A549 (cell line): Measurements from ENCODE around the gene RPN1.
"Not testable (repeated sequence)": the region's sequence is repeated elsewhere in the genome, so short reads cannot be mapped to it uniquely, and the experiment has no call there.

ENCODE experiments used
- CTCF ChIP-seq: fragments of >200 bp; sonication (Bioruptor Twin); formaldehyde crosslinking; IDR thresholded peaks from 3 replicates; pipeline ENCODE4 v1.5.1; 2016
- HOXB13 ChIP-seq: fragments of 250-450 bp; sonication (Bioruptor Pico); IDR thresholded peaks from 2 replicates; pipeline ENCODE4 v1.5.0; 2020; ENCODE audit warnings: low read depth, mild to moderate bottlenecking, moderate library complexity
- JUN ChIP-seq, 2 experiments: fragments of >200 bp; sonication (Bioruptor Twin); formaldehyde crosslinking; IDR thresholded peaks; 2 replicates in 1 of 2; 3 replicates in 1 of 2; pipeline ENCODE4 v1.6.1; 2016 to 2017
- NR3C1 ChIP-seq: fragments of >200 bp; sonication (Bioruptor Twin); formaldehyde crosslinking; IDR thresholded peaks from 3 replicates; pipeline ENCODE4 v1.6.1; 2017
- PHF8 ChIP-seq: fragments of 200-600 bp; sonication (generic); IDR thresholded peaks from 2 replicates; pipeline ENCODE4 v1.6.1; 2016; ENCODE audit warnings: low read depth, mild to moderate bottlenecking, antibody characterized with exemption, moderate library complexity, borderline replicate concordance
- POLR2A ChIP-seq: IDR thresholded peaks from 2 replicates; pipeline ENCODE4 v1.6.1; 2012; ENCODE audit warnings: mild to moderate bottlenecking, low read length
- RFX5 ChIP-seq: fragments of 450-650 bp; IDR thresholded peaks from 2 replicates; pipeline ENCODE4 v1.7.1; 2014; ENCODE audit warnings: antibody characterized with exemption, mild to moderate bottlenecking, moderate library complexity
- ZNF302 ChIP-seq: fragments of 250-450 bp; sonication (Bioruptor Pico); IDR thresholded peaks from 2 replicates; pipeline ENCODE4 v1.9.0; 2021; ENCODE audit warnings: inconsistent platforms, mild to moderate bottlenecking, moderate library complexity
- TF ChIP-seq, protein P1 (sequence below): fragments of 250-450 bp; sonication (Bioruptor Pico); IDR thresholded peaks from 2 replicates; pipeline ENCODE4 v1.5.0; 2020; ENCODE audit warnings: low read depth, mild to moderate bottlenecking, moderate library complexity
- TF ChIP-seq, protein P2 (sequence below): fragments of 200-600 bp; sonication (generic); IDR thresholded peaks from 2 replicates; pipeline ENCODE4 v1.6.1; 2016; ENCODE audit warnings: antibody characterized with exemption, mild to moderate bottlenecking, moderate library complexity

DNA sequence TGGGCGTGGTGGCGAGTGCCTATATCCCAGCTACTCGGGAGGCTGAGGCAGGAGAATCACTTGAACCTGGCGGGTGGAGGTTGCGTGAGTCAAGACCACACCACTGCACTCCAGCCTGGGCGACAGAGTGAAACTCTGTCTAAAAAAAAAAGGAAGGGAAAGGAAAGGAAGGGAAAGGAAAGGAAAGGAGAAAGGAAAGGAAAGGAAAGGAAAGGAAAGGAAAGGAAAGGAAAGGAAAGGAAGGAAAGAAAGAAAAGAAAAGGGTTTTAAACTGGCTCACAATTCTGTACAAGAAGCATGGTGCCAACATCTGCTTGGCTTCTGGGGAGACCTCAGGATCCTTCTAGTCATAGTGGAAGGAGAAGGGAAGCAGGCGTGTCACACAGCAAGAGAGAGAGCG is 63.7 kb downstream of the RPN1 start:
- TF ChIP-seq CTCF; NR3C1; POLR2A; JUN (IDR thresholded peaks at IDR 0.05); RFX5; HOXB13 (CRISPR knock-in tag); ZNF302; PHF8: not testable (repeated sequence)
- TF ChIP-seq, protein P1, sequence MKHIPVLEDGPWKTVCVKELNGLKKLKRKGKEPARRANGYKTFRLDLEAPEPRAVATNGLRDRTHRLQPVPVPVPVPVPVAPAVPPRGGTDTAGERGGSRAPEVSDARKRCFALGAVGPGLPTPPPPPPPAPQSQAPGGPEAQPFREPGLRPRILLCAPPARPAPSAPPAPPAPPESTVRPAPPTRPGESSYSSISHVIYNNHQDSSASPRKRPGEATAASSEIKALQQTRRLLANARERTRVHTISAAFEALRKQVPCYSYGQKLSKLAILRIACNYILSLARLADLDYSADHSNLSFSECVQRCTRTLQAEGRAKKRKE (CRISPR knock-in tag), result not testable (repeated sequence)
- TF ChIP-seq, protein P2, sequence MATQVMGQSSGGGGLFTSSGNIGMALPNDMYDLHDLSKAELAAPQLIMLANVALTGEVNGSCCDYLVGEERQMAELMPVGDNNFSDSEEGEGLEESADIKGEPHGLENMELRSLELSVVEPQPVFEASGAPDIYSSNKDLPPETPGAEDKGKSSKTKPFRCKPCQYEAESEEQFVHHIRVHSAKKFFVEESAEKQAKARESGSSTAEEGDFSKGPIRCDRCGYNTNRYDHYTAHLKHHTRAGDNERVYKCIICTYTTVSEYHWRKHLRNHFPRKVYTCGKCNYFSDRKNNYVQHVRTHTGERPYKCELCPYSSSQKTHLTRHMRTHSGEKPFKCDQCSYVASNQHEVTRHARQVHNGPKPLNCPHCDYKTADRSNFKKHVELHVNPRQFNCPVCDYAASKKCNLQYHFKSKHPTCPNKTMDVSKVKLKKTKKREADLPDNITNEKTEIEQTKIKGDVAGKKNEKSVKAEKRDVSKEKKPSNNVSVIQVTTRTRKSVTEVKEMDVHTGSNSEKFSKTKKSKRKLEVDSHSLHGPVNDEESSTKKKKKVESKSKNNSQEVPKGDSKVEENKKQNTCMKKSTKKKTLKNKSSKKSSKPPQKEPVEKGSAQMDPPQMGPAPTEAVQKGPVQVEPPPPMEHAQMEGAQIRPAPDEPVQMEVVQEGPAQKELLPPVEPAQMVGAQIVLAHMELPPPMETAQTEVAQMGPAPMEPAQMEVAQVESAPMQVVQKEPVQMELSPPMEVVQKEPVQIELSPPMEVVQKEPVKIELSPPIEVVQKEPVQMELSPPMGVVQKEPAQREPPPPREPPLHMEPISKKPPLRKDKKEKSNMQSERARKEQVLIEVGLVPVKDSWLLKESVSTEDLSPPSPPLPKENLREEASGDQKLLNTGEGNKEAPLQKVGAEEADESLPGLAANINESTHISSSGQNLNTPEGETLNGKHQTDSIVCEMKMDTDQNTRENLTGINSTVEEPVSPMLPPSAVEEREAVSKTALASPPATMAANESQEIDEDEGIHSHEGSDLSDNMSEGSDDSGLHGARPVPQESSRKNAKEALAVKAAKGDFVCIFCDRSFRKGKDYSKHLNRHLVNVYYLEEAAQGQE, result not testable (repeated sequence)
